Fibroblast of lung (primary cell): ENCODE results near the gene RXFP1.

Experiments
- CTCF ChIP-seq, 2 donors: IDR thresholded peaks in 1 of 2; conservative IDR thresholded peaks in 1 of 2; 1 replicate in 1 of 2; 2 replicates in 1 of 2; pipeline ENCODE4 v1.5.1; 2011 to 2012; ENCODE audit warnings: low read length in 2 of 2, control low read depth in 1 of 2, inconsistent platforms in 1 of 2, low read depth in 1 of 2, mild to moderate bottlenecking in 1 of 2
- EZH2 ChIP-seq: IDR thresholded peaks from 2 replicates; pipeline ENCODE4 v1.5.1; 2012; ENCODE audit warnings: low read length, control low read depth, mild to moderate bottlenecking; ENCODE audit errors: missing control alignments

DNA sequence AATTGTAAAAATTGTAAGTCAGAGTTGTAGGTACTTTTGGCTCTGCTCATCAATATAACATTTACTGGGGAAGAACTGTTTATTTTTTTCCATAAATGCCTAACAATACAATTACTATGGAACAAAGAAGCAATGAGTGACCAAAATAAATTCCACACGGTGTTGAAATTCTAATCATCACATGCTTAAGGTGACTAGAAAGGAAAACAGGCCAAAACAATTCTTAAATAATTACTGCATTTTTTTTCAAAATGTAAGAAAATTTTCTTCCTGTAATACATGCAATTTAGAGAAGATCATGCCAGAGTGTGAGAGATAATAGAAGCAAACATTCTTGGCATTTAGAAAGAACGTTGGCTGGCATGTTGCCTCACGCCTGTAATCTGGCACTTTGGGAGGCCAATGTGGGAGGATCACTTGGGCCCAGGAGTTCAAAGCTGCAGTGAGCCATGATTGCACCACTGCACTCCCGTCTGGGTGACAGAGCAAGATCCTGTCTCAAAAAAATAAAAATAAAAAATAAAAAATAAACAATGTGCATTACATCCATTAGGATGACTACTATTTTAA, 127.5 kb downstream of the RXFP1 start:
- no peak for TF ChIP-seq CTCF (conservative IDR thresholded peaks at IDR 0.05 in 1 of 2, IDR thresholded peaks at IDR 0.05 in 1 of 2; ENCODE audit: low read depth in 1 of 2, low read length in 2 of 2)
- TF ChIP-seq EZH2, result no peak
